ENCODE data around the gene ZNF579. TPM values are rescaled to one million over a fixed set of nuclear protein-coding genes. Genes with fewer than 3 reads are reported as not detected.
"Not testable (repeated sequence)": the region's sequence is repeated elsewhere in the genome, so short reads cannot be mapped to it uniquely, and the experiment has no call there.

Gene ZNF579
- total and polyA plus RNA-seq, 12 donors: 7.1 to 23.8 (median 10.4) TPM

- Histone ChIP-seq H3K4me1 (peaks cover 10 to 30% (median 25%) of the 10 kb centered on the region in 9 donors), H3K27me3 (peaks cover 0 to 24% (median 0%) of the 10 kb centered on the region in 7 donors), H3K27ac (peak overlapping the region in 1 of 10 donors; percentile 48), H3K4me3 (peak overlapping the region in 9 of 10 donors; percentile 21 to 45 (median 42)), H3K9me3 (no peaks in the 10 kb centered on the region), H3K36me3 (peaks cover 0 to 7% (median 2%) of the 10 kb centered on the region in 9 donors)
- peak; percentile 96 to 97 for DNase-seq
- whole genome bisulfite sequencing, 2 donors: 1% methylated on average over 40 of the region's 40 CpGs
- intact Hi-C loops (cut with DNase I): loop anchor here in 4 of 10 donors (2.0 to 5.0 kb wide), 3 partner anchors 40 to 70 kb away; partner anchors contain the start of gene SBK3 (in 2 of the 4)
- no peak for TF ChIP-seq CTCF (IDR thresholded peaks at IDR 0.05)
- ATAC-seq: peak; percentile 86 to 95 (median 92)
Measured at GRCh38 chr19:55586976-55587668, 6.5 kb upstream of the ZNF579 start.

DNA sequence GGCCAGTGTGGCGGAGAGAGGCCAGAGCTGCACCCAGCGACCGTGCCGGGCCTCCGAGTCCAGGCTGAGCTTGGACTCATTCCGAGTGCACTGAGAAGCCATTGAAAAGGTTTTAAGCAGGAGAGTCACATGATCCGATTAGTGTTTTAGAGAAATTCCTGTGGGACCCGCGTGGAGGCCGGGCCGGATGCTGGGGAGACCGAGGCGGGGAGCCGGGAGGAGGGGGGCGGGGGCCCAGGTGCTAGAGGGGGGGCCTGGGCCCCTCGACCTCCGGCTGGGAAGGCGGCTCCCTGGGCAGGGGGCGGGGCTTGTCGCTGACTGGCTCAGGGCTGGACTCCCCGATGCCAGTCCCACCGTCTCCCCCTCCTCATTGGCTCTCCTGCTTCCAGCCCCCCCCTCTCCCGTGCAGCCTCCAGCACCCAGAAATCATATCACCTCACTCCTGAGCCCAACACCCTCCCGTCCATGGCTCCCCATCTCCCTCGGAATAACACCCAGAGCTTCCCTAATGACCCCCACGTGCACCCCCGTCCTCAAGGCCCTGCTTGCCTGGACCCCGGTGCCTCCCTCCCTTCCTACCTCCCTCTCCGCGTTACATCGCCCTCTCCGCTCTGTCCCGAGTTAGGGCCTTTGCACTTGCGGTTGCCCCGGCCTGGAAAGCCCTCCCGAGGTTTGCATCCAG, 5.2 kb upstream of the ZNF579 start:
- ATAC-seq: peak; percentile 81 to 92 (median 84)
- peaks cover 0 to 24% (median 0%) of the 10 kb centered on the region in 7 donors for H3K27me3 ChIP-seq
- H3K4me3 ChIP-seq: peak overlapping the region; percentile 3 to 50 (median 44)
- no peaks in the 10 kb centered on the region for H3K36me3 ChIP-seq
- no peaks in the 10 kb centered on the region for H3K9me3 ChIP-seq
- peaks cover 10 to 43% (median 36%) of the 10 kb centered on the region in 9 donors for H3K4me1 ChIP-seq
- H3K27ac ChIP-seq: peak overlapping the region; percentile 49 to 84 (median 68)
- 2 to 4% methylated on average over 30 to 36 of the region's 36 CpGs for WGBS, 2 donors
- DNase-seq: peak; percentile 87 to 88
- TF ChIP-seq CTCF (IDR thresholded peaks at IDR 0.05): no peak
- intact Hi-C loops (cut with DNase I): loop anchor here in 4 of 10 donors (2.0 to 5.0 kb wide), 3 partner anchors 38 to 68 kb away; partner anchors contain the start of gene SBK3 (in 2 of the 4)

DNA sequence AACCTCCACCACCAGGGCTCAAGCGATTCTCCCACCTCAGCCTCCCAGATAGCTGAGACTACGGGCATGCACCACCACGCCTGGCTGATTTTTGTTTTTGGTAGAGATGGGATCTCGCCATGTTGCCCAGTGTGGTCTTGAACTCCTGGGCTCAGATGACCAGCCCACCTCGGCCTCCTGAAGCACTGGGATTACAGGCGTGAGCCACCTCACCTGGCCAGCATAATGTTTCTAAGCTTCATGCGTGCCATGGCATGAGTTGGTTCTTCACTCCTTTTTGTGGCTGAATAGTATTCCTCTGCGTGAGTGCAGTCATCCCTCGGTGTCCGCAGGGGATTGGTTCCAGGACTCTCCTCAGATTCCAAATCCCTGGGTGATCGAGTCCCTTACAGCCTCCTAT, 4.2 kb upstream of the ZNF579 start:
- intact Hi-C loops (cut with DNase I): loop anchor here in 3 of 10 donors (5.0 kb wide), 2 partner anchors 38 to 68 kb away; partner anchors contain the start of gene SBK3 (in 2 of the 3)
- ATAC-seq (no peak), DNase-seq (no peak)
- Histone ChIP-seq H3K4me1 (peaks cover 10 to 43% (median 36%) of the 10 kb centered on the region in 9 donors), H3K4me3 (peak overlapping the region in 1 of 10 donors; percentile 50), H3K36me3 (no peaks in the 10 kb centered on the region), H3K9me3 (no peaks in the 10 kb centered on the region), H3K27ac (peak overlapping the region in 3 of 10 donors; percentile 65 to 84 (median 82)), H3K27me3 (peaks cover 0 to 24% (median 0%) of the 10 kb centered on the region in 7 donors)
- WGBS, 2 donors: 94 to 95% methylated on average over 11 of the region's 11 CpGs
- no peak for TF ChIP-seq CTCF (IDR thresholded peaks at IDR 0.05)

- H3K27ac ChIP-seq, H3K4me3 ChIP-seq, DNase-seq, ATAC-seq, H3K36me3 ChIP-seq, H3K9me3 ChIP-seq: not testable (repeated sequence)
- Histone ChIP-seq H3K27me3 (peaks cover 0 to 24% (median 0%) of the 10 kb centered on the region in 7 donors), H3K4me1 (peaks cover 10 to 45% (median 36%) of the 10 kb centered on the region in 9 donors)
- intact Hi-C loops (cut with DNase I): loop anchor here in 1 of 10 donors (5.0 kb wide), 1 partner anchor 67 kb away; no protein-coding TSS in a partner anchor
- 80 to 88% methylated on average over 8 of the region's 8 CpGs for WGBS, 2 donors
Measured at GRCh38 chr19:55583897-55584296, 3.2 kb upstream of the ZNF579 start.

DNA sequence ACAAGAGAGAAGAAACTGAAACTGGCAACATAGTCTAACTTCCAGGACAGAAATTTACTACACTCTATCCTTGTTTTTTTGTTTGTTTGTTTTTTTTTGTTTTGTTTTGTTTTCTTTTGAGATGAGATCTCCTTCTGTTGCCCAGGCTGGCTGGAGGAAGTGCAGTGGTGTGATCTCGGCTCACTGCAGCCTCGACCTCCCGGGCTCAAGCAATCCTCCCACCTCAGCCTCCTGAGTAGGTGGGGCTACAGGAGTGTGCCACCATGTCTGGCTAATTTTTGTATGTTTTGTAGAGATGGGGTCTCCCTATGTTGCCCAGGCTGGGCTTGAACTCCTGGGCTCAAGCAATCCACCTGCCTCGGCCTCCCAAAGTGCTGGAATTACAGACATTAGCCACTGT, 1.6 kb upstream of the ZNF579 start:
- not testable (repeated sequence) for DNase-seq, H3K9me3 ChIP-seq, ATAC-seq, H3K27ac ChIP-seq, H3K4me3 ChIP-seq
- Histone ChIP-seq H3K4me1 (peaks cover 9 to 38% (median 30%) of the 10 kb centered on the region in 9 donors), H3K27me3 (peaks cover 0 to 24% (median 0%) of the 10 kb centered on the region in 7 donors), H3K36me3 (peaks cover 0 to 16% (median 7%) of the 10 kb centered on the region in 9 donors)
- 69 to 71% methylated on average over 4 of the region's 4 CpGs for WGBS, 2 donors
- intact Hi-C loops (cut with DNase I): loop anchor here in 1 of 10 donors (5.0 kb wide), 1 partner anchor 65 kb away; no protein-coding TSS in a partner anchor
